ENCODE results near the gene OR6C4.
"Not testable (repeated sequence)": the region's sequence is repeated elsewhere in the genome, so short reads cannot be mapped to it uniquely, and the experiment has no call there.

Gene OR6C4

DNA sequence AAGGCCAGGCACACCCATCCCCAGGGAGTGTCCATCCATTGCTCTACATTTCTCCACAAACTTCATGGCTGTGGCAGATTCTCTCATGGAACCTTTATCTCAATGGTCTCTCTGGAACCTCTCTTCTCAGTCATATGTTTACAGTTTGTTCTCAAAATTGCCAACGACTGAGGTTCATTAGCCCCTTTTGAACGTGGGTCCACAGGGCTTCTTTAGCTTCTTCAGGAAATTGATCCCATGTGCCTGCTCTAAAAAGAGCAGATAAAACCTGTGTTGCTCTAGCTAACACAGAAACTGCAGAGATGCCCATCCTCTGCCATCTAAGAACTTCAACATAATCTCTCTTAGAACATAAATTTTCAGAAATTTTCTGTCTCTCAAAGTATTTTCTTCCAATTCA lies at the start of gene OR6C4:
Gene OR6C4, plus strand, starts transcription at position 301 of the 400 bp plus-strand sequence. CDS start 1,625 bp downstream, outside the sequence.
- no peak for DNase-seq

GRCh38 chr12:55499810-55500252 lies 49.6 kb upstream of the OR6C4 start:
- DNase-seq: no peak

DNA sequence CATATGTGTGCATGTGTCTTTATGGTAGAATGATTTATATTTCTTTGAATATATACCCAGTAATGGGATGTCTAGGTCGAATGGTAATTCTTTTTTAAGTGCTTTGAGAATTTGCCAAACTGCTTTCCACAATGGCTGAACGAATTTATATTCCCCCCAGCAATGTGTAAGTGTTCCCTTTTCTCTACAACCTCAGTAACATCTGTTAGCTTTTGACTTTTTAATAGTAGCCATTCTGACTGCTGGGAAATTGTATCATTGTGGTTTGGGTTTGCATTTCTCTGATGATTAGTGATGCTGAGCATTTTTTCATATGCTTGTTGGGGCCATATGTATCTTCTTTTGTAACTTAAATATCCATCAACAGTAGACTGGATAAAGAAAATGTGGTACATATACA lies 47.8 kb upstream of the OR6C4 start:
- no peak for DNase-seq

- DNase-seq: no peak
Observed at GRCh38 chr12:55515696-55516095, 33.7 kb upstream of the OR6C4 start.

- DNase-seq: no peak
Observed at GRCh38 chr12:55516391-55516790, 33.0 kb upstream of the OR6C4 start.

DNA sequence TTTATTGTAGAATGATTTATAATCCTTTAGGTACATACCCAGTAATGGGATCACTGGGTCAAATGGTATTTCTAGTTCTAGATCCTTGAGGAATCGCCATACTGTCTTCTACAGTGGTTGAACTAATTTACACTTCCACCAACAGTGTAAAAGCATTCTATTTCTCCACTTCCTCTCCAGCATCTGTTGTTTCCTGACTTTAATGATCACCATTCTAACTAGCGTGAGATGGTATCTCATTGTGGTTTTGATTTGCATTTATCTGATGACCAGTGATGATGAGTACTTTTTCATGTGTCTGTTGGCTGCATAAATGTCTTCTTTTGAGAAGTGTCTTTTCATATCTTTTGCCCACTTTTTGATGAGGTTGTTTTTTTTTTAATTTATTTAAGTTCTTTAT lies 1.2 kb upstream of the OR6C4 start:
- DNase-seq: not testable (repeated sequence)

DNA sequence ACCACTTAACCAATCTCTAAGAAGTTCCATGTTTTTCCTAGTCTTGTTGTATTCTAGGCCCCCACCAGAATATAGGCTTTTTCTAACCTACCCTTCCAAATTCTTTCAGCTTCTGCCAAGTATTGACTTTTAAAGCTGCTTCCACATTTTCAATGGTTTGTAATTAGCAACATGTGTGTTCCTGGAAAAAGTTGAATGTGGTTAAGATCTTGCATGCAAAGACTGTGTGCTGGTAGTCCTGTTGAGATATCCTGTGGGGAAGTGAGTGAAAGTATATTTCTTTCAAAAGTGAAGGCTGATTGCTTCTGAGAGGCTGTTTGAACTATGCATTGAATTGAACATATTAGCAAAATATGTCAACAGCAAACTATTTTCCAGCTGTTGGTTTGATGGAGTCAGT lies 646 bp upstream of the OR6C4 start:
- DNase-seq: no peak

GRCh38 chr12:55554296-55554695 lies 4.9 kb downstream of the OR6C4 start:
- no peak for DNase-seq

DNA sequence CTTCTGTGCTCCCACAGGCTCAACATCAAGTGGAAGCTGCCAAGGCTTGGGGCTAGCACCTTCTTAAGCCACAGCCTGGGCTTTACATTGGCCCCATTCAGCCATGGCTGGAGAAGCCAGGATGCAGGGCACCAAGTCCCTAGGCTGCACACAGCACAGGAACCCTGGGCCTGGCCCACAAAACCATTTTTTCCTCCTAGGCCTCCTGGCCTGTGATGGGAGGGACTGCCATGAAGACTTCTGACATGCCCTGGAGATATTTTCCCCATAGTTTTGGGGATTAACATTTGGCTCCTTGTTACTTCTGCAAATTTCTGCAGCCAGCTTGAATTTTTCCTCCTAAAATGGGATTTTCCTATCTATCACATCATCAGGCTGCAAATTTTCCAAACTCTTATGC lies 20.7 kb downstream of the OR6C4 start:
- not testable (repeated sequence) for DNase-seq

GRCh38 chr12:55570689-55571088 lies 21.3 kb downstream of the OR6C4 start:
- DNase-seq: not testable (repeated sequence)

- DNase-seq: no peak
Observed at GRCh38 chr12:55572168-55572567, 22.8 kb downstream of the OR6C4 start, which contains the start of gene OR2AP1. Gene OR2AP1 (plus strand): TSS chr12:55572468. CDS start chr12:55574415, 1,947 bp downstream.

DNA sequence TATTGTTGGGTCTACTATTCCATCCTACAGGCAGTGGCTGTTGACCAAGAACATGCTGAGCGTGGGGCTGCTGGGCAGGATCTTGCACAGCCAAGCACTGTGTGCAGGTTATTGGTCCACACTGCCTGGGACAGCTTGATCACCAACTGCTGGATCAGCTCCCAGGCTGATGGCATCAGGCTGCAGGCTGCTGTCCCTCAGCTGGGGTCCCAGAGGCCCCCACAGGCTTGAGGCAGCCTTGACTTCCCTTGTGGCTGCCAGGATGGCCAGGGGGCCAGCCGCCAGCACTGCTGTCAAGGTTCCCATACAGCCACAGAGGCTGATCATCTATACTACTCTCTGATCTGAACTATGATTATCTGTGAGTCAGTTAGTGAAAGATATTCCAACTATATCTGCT lies 32.7 kb downstream of the OR6C4 start:
- DNase-seq: no peak

GRCh38 chr12:55585817-55586216 lies 36.4 kb downstream of the OR6C4 start:
- no peak for DNase-seq

DNA sequence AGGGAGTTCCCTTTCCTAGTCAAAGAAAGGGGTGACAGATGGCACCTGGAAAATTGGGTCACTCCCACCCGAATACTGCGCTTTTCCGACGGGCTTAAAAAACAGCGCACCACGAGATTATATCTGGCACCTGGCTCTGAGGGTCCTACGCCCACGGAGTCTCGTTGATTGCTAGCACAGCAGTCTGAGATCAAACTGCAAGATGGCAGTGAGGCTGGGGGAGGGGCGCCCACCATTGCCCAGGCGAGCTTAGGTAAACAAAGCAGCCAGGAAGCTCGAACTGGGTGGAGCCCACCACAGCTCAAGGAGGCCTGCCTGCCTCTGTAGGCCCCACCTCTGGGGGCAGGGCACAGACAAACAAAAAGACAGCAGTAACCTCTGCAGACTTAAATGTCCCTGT lies 40.8 kb downstream of the OR6C4 start:
- DNase-seq: not testable (repeated sequence)
